GM12878 (cell line): ENCODE results near the gene CFAP20. TPM values are rescaled to one million over a fixed set of nuclear protein-coding genes. Genes with fewer than 3 reads are reported as not detected.

Experiments used
- ATAC-seq: fragments of 200-7000 bp; cut with Tn5 transposase; 3 replicates; pipeline ENCODE4 v1.9.1; 2020; ENCODE audit warnings: mild to moderate bottlenecking, moderate library complexity
- BruUV-seq: library from RNA; stranded (reverse); fragments of 400-500 nt; replicated peaks from 2 replicates; lab custom pipeline; 2021; lab: Mats Ljungman, UMichigan
- CTCF ChIA-PET: fragments of 300-600 bp; sonication (Branson Sonifier 250); formaldehyde crosslinking; extraction: SDS; loops from one replicate; lab custom pipeline; 2021; ENCODE audit warnings: inconsistent platforms; lab: Yijun Ruan, JAX
- POLR2A ChIA-PET: fragments of 350-600 bp; formaldehyde crosslinking; extraction: SDS; loops from one replicate; lab custom pipeline; 2021; ENCODE audit warnings: inconsistent platforms; lab: Charles Lee
- RAD21 ChIA-PET: fragments of 300-600 bp; sonication (Branson Sonifier 250); formaldehyde crosslinking; loops from one replicate; lab custom pipeline; 2023; ENCODE audit warnings: antibody characterized with exemption; ENCODE audit not compliant: unreplicated experiment; lab: Charles Lee
- SMC1A ChIA-PET: fragments of 300-600 bp; sonication (Branson Sonifier 250); formaldehyde crosslinking; loops from one replicate; lab custom pipeline; 2023; ENCODE audit not compliant: unreplicated experiment, uncharacterized antibody; lab: Charles Lee
- DNase-seq: peaks from one replicate; pipeline ENCODE4 v3.0.0-alpha.2; 2011; ENCODE audit warnings: low read depth, low spot score
- FAIRE-seq: peaks from 3 replicates; lab custom pipeline; 2011; peaks lifted over from hg19 to GRCh38; lab: Jason Lieb, UNC
- H2AFZ ChIP-seq: 2 replicates; pipeline ENCODE4 v1.6.0; 2011; ENCODE audit warnings: low read depth, low read length, control low read depth; ENCODE audit not compliant: control insufficient read depth
- H3K27ac ChIP-seq: 2 replicates; pipeline ENCODE4 v1.5.1; 2011; ENCODE audit warnings: control low read depth; ENCODE audit not compliant: control insufficient read depth, insufficient read depth
- H3K27me3 ChIP-seq, 2 experiments: replicated peaks in 1 of 2; 2 replicates each; pipeline versions ENCODE4 v1.6.0 to v1.6.1; 2011; ENCODE audit warnings: low read length in 1 of 2; ENCODE audit not compliant: control insufficient read depth in 2 of 2, insufficient read depth in 2 of 2
- H3K36me3 ChIP-seq, 2 experiments: 2 replicates each; pipeline ENCODE4 v1.5.1; 2011; ENCODE audit warnings: low read length in 1 of 2; ENCODE audit not compliant: control insufficient read depth in 2 of 2, insufficient read depth in 2 of 2
- H3K4me1 ChIP-seq: 2 replicates; pipeline ENCODE4 v1.6.1; 2011; ENCODE audit warnings: mild to moderate bottlenecking, low read length, moderate library complexity, mixed read lengths; ENCODE audit not compliant: control insufficient read depth, insufficient read depth
- H3K4me2 ChIP-seq: 2 replicates; pipeline ENCODE4 v1.6.0; 2011; ENCODE audit warnings: control low read depth; ENCODE audit not compliant: control insufficient read depth, insufficient read depth
- H3K4me3 ChIP-seq: fragments of 200-600 bp; sonication (generic); 2 replicates; pipeline ENCODE4 v1.5.1; 2016
- H3K79me2 ChIP-seq: 2 replicates; pipeline ENCODE4 v1.6.0; 2011; ENCODE audit warnings: low read length; ENCODE audit not compliant: control insufficient read depth, insufficient read depth
- H3K9ac ChIP-seq: 2 replicates; pipeline ENCODE4 v1.8.0; 2011; ENCODE audit warnings: low read length, control low read depth, mixed read lengths; ENCODE audit not compliant: control insufficient read depth, insufficient read depth
- H3K9me3 ChIP-seq: replicated peaks from 3 replicates; pipeline ENCODE4 v1.5.1; 2011; ENCODE audit warnings: mild to moderate bottlenecking, low read length; ENCODE audit not compliant: control insufficient read depth, insufficient read depth
- H4K20me1 ChIP-seq: 2 replicates; pipeline ENCODE4 v1.6.0; 2011; ENCODE audit not compliant: control insufficient read depth, insufficient read depth
- CTCF ChIP-seq, 3 experiments: IDR thresholded peaks in 2 of 3; conservative IDR thresholded peaks in 1 of 3; 2 replicates each; pipeline ENCODE4 v1.5.1; 2011; ENCODE audit warnings: low read depth in 3 of 3, low read length in 3 of 3, mild to moderate bottlenecking in 3 of 3, control low read depth in 2 of 3, moderate library complexity in 2 of 3, inconsistent platforms in 1 of 3, mixed read lengths in 1 of 3; ENCODE audit not compliant: control insufficient read depth in 2 of 3, insufficient read depth in 1 of 3; ENCODE audit errors: extremely low read depth in 1 of 3
- RFX5 ChIP-seq: IDR thresholded peaks from 2 replicates; pipeline ENCODE4 v1.6.1; 2011; ENCODE audit warnings: low read depth, low read length, improper control_type of control experiment
- WGBS: methylation state at CpG from one replicate; pipeline ENCODE4 v1.1.6; 2016; ENCODE audit warnings: low lambda C conversion rate; ENCODE audit not compliant: insufficient replicate concordance, insufficient coverage; ENCODE audit errors: missing lambda C conversion rate; 5-methylcytosine and 5-hydroxymethylcytosine counted together
- in situ Hi-C: fragments of 300-500 bp; cut with MboI; formaldehyde crosslinking; loops from 9 replicates; pipeline ENCODE4 v1.14.3; 2018; ENCODE audit warnings: mixed read lengths
- intact Hi-C: fragments of 100-400 bp; cut with micrococcal nuclease; formaldehyde crosslinking; loops from one replicate; pipeline ENCODE4 v1.14.2; 2022; ENCODE audit not compliant: unreplicated experiment
- polyA plus RNA-seq, 11 experiments: library from polyadenylated mRNA; depleted of rRNA in 4 of 11; unstranded in 6 of 11; stranded (reverse) in 5 of 11; fragments of >200 nt; fragmentation: Nextera tagmentation in 4 of 11; fragmentation: Illumina TruSeq in 1 of 11; extraction: Ambion mirVana in 4 of 11; extraction: Trizol in 1 of 11; gene quantifications; 1 replicate in 1 of 11; 2 replicates in 10 of 11; pipeline versions ENCODE4 v1.2.1 to v1.2.3, GENCODE V29; 2011 to 2016; ENCODE audit warnings: inconsistent platforms in 2 of 11, missing spikeins in 2 of 11, low read depth in 1 of 11
- total RNA-seq, 4 experiments: library from RNA; depleted of rRNA in 3 of 4; stranded (reverse); fragments of >200 nt in 3 of 4; fragmentation: Illumina TruSeq in 1 of 4; extraction: Trizol in 1 of 4; gene quantifications; 2 replicates each; pipeline versions ENCODE4 v1.2.1 to v1.2.3, GENCODE V29; 2013 to 2021

The CFAP20 gene
- total and polyA plus RNA-seq, 10 of the 15 experiments (the other 5 are each of a cell fraction or from before 2014, with no cell fraction given), result 10.9 to 61.7 (median 46.2) TPM

DNA sequence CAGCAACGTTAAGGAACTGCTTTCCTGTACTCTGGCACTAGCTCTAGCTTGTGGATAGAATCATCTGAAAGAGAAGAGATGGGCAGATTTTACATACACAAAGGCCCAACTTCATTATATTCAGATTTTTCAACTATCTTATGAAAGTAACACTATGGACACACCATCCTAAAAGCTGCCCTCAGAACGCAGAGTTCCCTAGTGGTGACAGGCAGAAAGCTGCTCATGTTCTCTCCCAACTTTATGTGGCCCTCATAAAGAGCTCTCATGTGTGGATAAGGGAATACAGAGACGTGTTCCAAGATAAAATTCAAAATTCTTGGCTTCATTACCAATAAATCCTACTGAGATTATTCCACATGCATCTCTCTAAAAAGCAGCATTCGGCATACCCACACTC is 1.5 kb downstream of the CFAP20 start:
- SMC1A ChIA-PET, result interaction anchor here (0.7 to 3.9 kb wide), 13 partner anchors 22 to 269 kb away, joined by 3 to 25 read pairs (median 7); no protein-coding TSS in a partner anchor
- intact Hi-C loops, result loop anchor here (2.0 to 10.0 kb wide), 5 partner anchors 103 to 683 kb away; partner anchors contain the start of genes CIAPIN1, CNOT1, COQ9 and MMP15

More for the DNA sequence above, 1.5 kb downstream of the CFAP20 start:
- CTCF ChIA-PET, result interaction anchor here (0.7 to 13.7 kb wide), 17 partner anchors 9 to 229 kb away, joined by 3 to 186 read pairs (median 5); a partner anchor contains a TSS
- FAIRE-seq, result no peak
- RAD21 ChIA-PET, result interaction anchor here (0.7 to 6.6 kb wide), 12 partner anchors 24 to 179 kb away, joined by 3 to 30 read pairs (median 3); partner anchors contain the start of genes MMP15, USB1 and ZNF319
- peak overlapping the region; percentile 85 for H3K4me3 ChIP-seq
- H3K27ac ChIP-seq, result no peak overlapping the region
- H4K20me1 ChIP-seq, result peaks cover 5% of the 10 kb centered on the region; the same call in 1 of the 2 replicates
- H3K79me2 ChIP-seq, result peaks cover 54% of the 10 kb centered on the region
- BruUV-seq, result no TSS peak
- no peak overlapping the region for H2AFZ ChIP-seq
- no peaks in the 10 kb centered on the region for H3K9me3 ChIP-seq
- 49% methylated on average over 4 of the region's 4 CpGs for whole genome bisulfite sequencing
- H3K4me2 ChIP-seq, result peak overlapping the region; percentile 99
- POLR2A ChIA-PET, result interaction anchor here (0.6 to 0.9 kb wide), 2 partner anchors 81 to 115 kb away, joined by 4 to 5 read pairs; no protein-coding TSS in a partner anchor
- TF ChIP-seq RFX5 (no peak), CTCF (IDR thresholded peaks at IDR 0.05 in 2 of 3, conservative IDR thresholded peaks at IDR 0.05 in 1 of 3; ENCODE audit: control insufficient read depth in 2 of 3, extremely low read depth in 1 of 3, insufficient read depth in 1 of 3, low read depth in 3 of 3, low read length in 3 of 3) (0 out of 6 replicates have a peak, but pooled peaks of 1 of the 3 experiments have one; percentile 24)
- TF ChIP-seq, all 136 proteins: peak for 1
- in situ Hi-C loops, result loop anchor here (5.0 kb wide), 1 partner anchor 105 kb away; no protein-coding TSS in a partner anchor
- Histone ChIP-seq H3K36me3 (peaks cover 0 to 4% of the 10 kb centered on the region in 2 experiments; a peak in 1 of 4 replicates), H3K9ac (peak overlapping the region; percentile 70), H3K27me3 (no peaks in the 10 kb centered on the region), H3K4me1 (peaks cover 16% of the 10 kb centered on the region)
- DNase-seq (no peak), ATAC-seq (no peak)
